GM11168 (cell line): ENCODE measurements around the gene MSRB1.
"Not testable (repeated sequence)": the region's sequence is repeated elsewhere in the genome, so short reads cannot be mapped to it uniquely, and the experiment has no call there.

Source experiments
- in situ Hi-C: fragments of 300-500 bp; cut with MboI; formaldehyde crosslinking; loops from one replicate; pipeline ENCODE4 v1.12.0; 2022; ENCODE audit warnings: low sequenced_read_pairs; ENCODE audit not compliant: unreplicated experiment

The MSRB1 gene

GRCh38 chr16:1906055-1906845 is 36.7 kb downstream of the MSRB1 start:
- in situ Hi-C loops: no loop called here

- in situ Hi-C loops: no loop called here
These were observed 38.9 kb downstream of the MSRB1 start for GRCh38 chr16:1903845-1904840.

DNA sequence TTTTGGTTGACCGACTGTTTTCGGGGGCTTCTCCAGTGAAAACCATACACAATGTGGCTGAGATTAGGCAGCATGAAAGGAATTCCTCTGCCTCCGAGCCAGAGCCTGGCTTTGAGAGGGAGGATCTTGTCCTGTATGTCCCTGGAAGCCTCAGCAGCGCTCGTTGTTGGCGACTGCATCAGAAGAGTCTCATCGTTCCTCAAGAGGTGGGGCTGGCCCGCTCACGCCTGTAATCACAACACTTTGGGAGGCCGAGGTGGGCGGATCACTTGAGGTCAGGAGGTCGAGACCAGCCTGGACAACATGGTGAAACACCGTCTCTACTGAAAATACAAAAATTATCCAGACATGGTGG is 39.8 kb downstream of the MSRB1 start:
- in situ Hi-C loops: no loop called here

DNA sequence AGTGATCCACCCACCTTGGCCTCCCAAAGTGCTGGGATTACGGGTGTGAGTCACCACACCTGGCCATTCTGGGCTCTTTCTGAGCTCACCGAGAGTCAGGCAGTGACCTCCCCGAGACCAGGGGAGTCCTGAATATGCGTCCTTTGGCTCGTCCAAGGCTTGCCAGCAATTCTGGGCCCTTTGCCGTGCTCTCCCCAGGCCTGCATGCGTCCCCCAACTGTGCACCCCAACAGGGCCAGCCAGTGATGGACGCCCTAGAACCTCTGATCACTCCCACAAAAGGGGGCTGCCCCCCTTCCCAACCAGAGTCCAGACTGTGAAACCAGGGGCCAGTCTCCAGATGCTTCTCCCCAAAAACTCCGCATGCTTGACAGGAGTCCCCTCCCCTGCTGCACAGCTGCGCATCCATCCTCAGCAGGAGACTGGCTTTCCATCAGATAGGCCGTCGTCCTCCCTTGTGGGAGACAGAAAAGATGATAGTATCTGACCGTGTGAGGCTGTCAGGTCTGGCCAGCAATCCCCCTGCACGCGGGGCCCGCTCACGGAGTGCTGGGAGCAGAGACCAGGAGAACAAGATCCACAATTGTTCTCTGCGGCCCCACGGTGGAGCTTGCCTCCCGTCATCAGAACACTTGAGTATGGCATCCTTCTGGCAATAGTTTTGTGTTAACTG is 40.3 kb downstream of the MSRB1 start:
- in situ Hi-C loops: no loop called here

- in situ Hi-C loops: no loop called here
These were observed 42.6 kb downstream of the MSRB1 start for GRCh38 chr16:1900452-1900774.

- in situ Hi-C loops: no loop called here
These were observed 43.2 kb downstream of the MSRB1 start for GRCh38 chr16:1899641-1900451.

GRCh38 chr16:1897692-1898091 is 45.3 kb downstream of the MSRB1 start:
- in situ Hi-C loops: not testable (repeated sequence)

- in situ Hi-C loops: no loop called here
These were observed 46.9 kb downstream of the MSRB1 start for GRCh38 chr16:1895949-1896675.

DNA sequence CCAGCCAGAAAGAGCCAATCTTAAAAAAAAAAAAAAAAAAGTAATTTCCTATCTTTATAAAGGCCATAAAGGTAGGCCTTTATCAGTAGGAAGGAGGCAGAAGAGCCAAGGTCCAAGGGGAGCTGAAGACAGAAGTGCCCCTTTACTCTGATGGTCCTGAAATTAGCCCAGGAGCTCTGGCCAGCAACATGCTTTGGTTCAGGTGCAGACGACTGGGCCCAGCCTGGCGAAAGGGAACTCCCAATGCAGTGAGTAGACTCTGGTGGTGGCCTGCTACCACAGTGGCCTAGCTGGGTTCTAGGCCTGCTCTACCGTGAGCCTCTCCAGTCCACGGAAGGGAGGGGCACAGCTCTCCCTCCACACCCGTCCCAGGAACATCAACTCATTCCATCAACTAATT is 47.9 kb downstream of the MSRB1 start:
- in situ Hi-C loops: no loop called here

DNA sequence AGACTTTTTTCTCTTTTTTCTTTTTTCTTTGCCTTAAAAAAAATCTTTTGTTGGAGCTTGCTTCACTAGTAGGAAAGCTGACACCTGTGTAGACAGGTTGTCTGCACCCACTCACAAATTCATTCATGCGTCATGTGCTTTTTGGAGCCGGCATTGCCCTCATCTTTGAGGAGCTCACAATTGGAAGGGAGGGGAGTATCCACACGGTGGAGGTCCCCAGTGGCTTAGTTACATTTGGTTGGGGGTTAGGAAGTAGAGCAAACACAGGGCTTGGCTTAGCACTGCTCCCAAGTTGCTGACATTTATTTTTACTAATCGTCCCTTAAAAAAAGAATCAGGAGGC is 52.3 kb downstream of the MSRB1 start:
- in situ Hi-C loops: no loop called here

- in situ Hi-C loops: no loop called here
These were observed 52.8 kb downstream of the MSRB1 start for GRCh38 chr16:1890024-1890707.
